Measurements from ENCODE around the gene PSMD1.
A peak's percentile ranks its signal among the peaks of the same experiment; 100 is the strongest.

The PSMD1 gene

GRCh38 chr2:231036131-231036530, 20.5 kb upstream of the PSMD1 start:
- DNase-seq = no peak

- DNase-seq = no peak
Measured at GRCh38 chr2:231036578-231037106, 20.0 kb upstream of the PSMD1 start.

- no peak for DNase-seq
Measured at GRCh38 chr2:231037202-231037730, 19.4 kb upstream of the PSMD1 start, which contains the start of gene C2orf72. C2orf72 (plus strand) TSS chr2:231037523; CDS start chr2:231037566, 43 bp downstream.

- DNase-seq = no peak
Measured at GRCh38 chr2:231037731-231038482, 18.8 kb upstream of the PSMD1 start.

GRCh38 chr2:231038483-231039293, 18.0 kb upstream of the PSMD1 start:
- no peak for DNase-seq

- no peak for DNase-seq
Measured at GRCh38 chr2:231039294-231039664, 17.4 kb upstream of the PSMD1 start.

- DNase-seq = no peak
Measured at GRCh38 chr2:231039821-231040364, 16.8 kb upstream of the PSMD1 start.

- DNase-seq = no peak
Measured at GRCh38 chr2:231041061-231041689, 15.5 kb upstream of the PSMD1 start.

- no peak for DNase-seq
Measured at GRCh38 chr2:231043796-231044195, 12.9 kb upstream of the PSMD1 start.

GRCh38 chr2:231046916-231047273, 9.8 kb upstream of the PSMD1 start:
- no peak for DNase-seq

GRCh38 chr2:231047274-231047922, 9.3 kb upstream of the PSMD1 start:
- no peak for DNase-seq

- DNase-seq = no peak
Measured at GRCh38 chr2:231047923-231048915, 8.4 kb upstream of the PSMD1 start.

- no peak for DNase-seq
Measured at GRCh38 chr2:231049286-231050017, 7.2 kb upstream of the PSMD1 start.

- no peak for DNase-seq
Measured at GRCh38 chr2:231050018-231050901, 6.4 kb upstream of the PSMD1 start.

GRCh38 chr2:231051116-231051515, 5.6 kb upstream of the PSMD1 start:
- no peak for DNase-seq

- DNase-seq = peak; percentile 86
Measured at GRCh38 chr2:231052494-231053451, 3.9 kb upstream of the PSMD1 start.

GRCh38 chr2:231053846-231054245, 2.8 kb upstream of the PSMD1 start:
- no peak for DNase-seq

GRCh38 chr2:231057590-231057989, 923 bp downstream of the PSMD1 start:
- DNase-seq = no peak

Data from CD4-positive, alpha-beta T cell treated with Interleukin-17A for 1 hour (primary cell).